BJ (cell line): Measurements from ENCODE around the gene MAP3K4. TPM values are rescaled to one million over a fixed set of nuclear protein-coding genes. Genes with fewer than 3 reads are reported as not detected.

Experiments used
- CTCF ChIA-PET: fragments of 350-600 bp; formaldehyde crosslinking; extraction: SDS; loops from one replicate; lab custom pipeline; 2021; ENCODE audit warnings: antibody characterized with exemption, inconsistent platforms; lab: Yijun Ruan, JAX
- POLR2A ChIA-PET: fragments of 300-600 bp; sonication (Branson Sonifier 250); formaldehyde crosslinking; extraction: SDS; loops from one replicate; lab custom pipeline; 2021; ENCODE audit warnings: antibody characterized with exemption; lab: Charles Lee
- DNase-seq: peaks from one replicate; pipeline ENCODE4 v3.0.0-alpha.2; 2011; ENCODE audit warnings: low read depth
- H3K27me3 ChIP-seq: 2 replicates; pipeline ENCODE4 v1.6.0; 2011; ENCODE audit warnings: low read length; ENCODE audit not compliant: control insufficient read depth, insufficient read depth
- H3K36me3 ChIP-seq: 2 replicates; pipeline ENCODE4 v1.5.1; 2011; ENCODE audit warnings: low read length; ENCODE audit not compliant: control insufficient read depth, insufficient read depth
- H3K4me3 ChIP-seq: 2 replicates; pipeline ENCODE4 v1.5.1; 2011; ENCODE audit warnings: low read depth, mild to moderate bottlenecking, control low read depth, low read length
- polyA plus RNA-seq: library from polyadenylated mRNA; depleted of rRNA; stranded (reverse); fragments of >200 nt; gene quantifications from 2 replicates; pipeline ENCODE4 v1.2.3, GENCODE V29; 2011
- TF ChIP-seq, protein P1 (sequence below): IDR thresholded peaks from 2 replicates; pipeline ENCODE4 v1.5.1; 2011; ENCODE audit warnings: low read depth, mild to moderate bottlenecking, control low read depth, inconsistent platforms, low read length, moderate library complexity; ENCODE audit not compliant: insufficient read depth

The MAP3K4 gene
- polyA plus RNA-seq, 1 experiment = 5.3 TPM

- ChIA-PET CTCF (no interaction called here), POLR2A (no interaction called here)
- DNase-seq = no peak
- Histone ChIP-seq H3K36me3 (no peaks in the 10 kb centered on the region), H3K27me3 (no peaks in the 10 kb centered on the region; the same call in 1 of the 2 replicates), H3K4me3 (no peak overlapping the region)
- TF ChIP-seq, protein P1, sequence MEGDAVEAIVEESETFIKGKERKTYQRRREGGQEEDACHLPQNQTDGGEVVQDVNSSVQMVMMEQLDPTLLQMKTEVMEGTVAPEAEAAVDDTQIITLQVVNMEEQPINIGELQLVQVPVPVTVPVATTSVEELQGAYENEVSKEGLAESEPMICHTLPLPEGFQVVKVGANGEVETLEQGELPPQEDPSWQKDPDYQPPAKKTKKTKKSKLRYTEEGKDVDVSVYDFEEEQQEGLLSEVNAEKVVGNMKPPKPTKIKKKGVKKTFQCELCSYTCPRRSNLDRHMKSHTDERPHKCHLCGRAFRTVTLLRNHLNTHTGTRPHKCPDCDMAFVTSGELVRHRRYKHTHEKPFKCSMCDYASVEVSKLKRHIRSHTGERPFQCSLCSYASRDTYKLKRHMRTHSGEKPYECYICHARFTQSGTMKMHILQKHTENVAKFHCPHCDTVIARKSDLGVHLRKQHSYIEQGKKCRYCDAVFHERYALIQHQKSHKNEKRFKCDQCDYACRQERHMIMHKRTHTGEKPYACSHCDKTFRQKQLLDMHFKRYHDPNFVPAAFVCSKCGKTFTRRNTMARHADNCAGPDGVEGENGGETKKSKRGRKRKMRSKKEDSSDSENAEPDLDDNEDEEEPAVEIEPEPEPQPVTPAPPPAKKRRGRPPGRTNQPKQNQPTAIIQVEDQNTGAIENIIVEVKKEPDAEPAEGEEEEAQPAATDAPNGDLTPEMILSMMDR = no peak
Observed at GRCh38 chr6:160950507-160950906, 41.1 kb upstream of the MAP3K4 start.

- Histone ChIP-seq H3K4me3 (no peak overlapping the region), H3K27me3 (peaks cover 2% of the 10 kb centered on the region; the same call in 1 of the 2 replicates), H3K36me3 (no peaks in the 10 kb centered on the region)
- TF ChIP-seq, protein P1 = no peak
- no peak for DNase-seq
- ChIA-PET POLR2A (no interaction called here), CTCF (interaction anchor here (0.7 kb wide), 1 partner anchor 58 kb away, joined by 3 read pairs; no protein-coding TSS in a partner anchor)
Observed at GRCh38 chr6:160951187-160952030, 40.2 kb upstream of the MAP3K4 start.

- TF ChIP-seq, protein P1 = no peak
Observed at GRCh38 chr6:160952633-160953281, 38.8 kb upstream of the MAP3K4 start.

GRCh38 chr6:160955508-160956295 is 35.9 kb upstream of the MAP3K4 start:
- CTCF ChIA-PET = no interaction called here
- peaks cover 2% of the 10 kb centered on the region; the same call in 1 of the 2 replicates for H3K27me3 ChIP-seq
- no peak overlapping the region for H3K4me3 ChIP-seq
- no peaks in the 10 kb centered on the region for H3K36me3 ChIP-seq
- DNase-seq = no peak
- TF ChIP-seq, protein P1 = no peak
- POLR2A ChIA-PET = no interaction called here

More at GRCh38 chr6:160952633-160953281, 38.8 kb upstream of the MAP3K4 start:
- Histone ChIP-seq H3K36me3 (no peaks in the 10 kb centered on the region), H3K4me3 (no peak overlapping the region), H3K27me3 (peaks cover 2% of the 10 kb centered on the region; the same call in 1 of the 2 replicates)
- ChIA-PET CTCF (interaction anchor here (2.7 kb wide), 1 partner anchor 22 kb away, joined by 7 read pairs; no protein-coding TSS in a partner anchor), POLR2A (no interaction called here)
- DNase-seq = no peak
